ENCODE results near the gene RNF13. TPM values are rescaled to one million over a fixed set of nuclear protein-coding genes. Genes with fewer than 3 reads are reported as not detected.
"Not testable (repeated sequence)": the region's sequence is repeated elsewhere in the genome, so short reads cannot be mapped to it uniquely, and the experiment has no call there.

RNF13 gene
- total RNA-seq, 2 experiments from 2014 or later, result 39.1 to 44.1 TPM

- CTCF ChIA-PET, result no interaction called here
- Histone ChIP-seq H3K9me3 (ENCODE audit: control insufficient read depth in 1 of 2, insufficient read depth in 1 of 2, low read length in 2 of 2) (peaks cover 22 to 68% of the 10 kb centered on the region in 2 experiments), H3K4me1 (ENCODE audit: insufficient read depth, low read length) (peaks cover 3% of the 10 kb centered on the region), H3K36me3 (ENCODE audit: insufficient read depth, low read length) (peaks cover 6% of the 10 kb centered on the region), H3K27ac (ENCODE audit: low read depth in 1 of 2, low read length in 2 of 2) (no peak overlapping the region), H3K27me3 (ENCODE audit: control insufficient read depth in 1 of 2, insufficient read depth in 2 of 2, low read length in 2 of 2) (no peaks in the 10 kb centered on the region), H3K4me3 (ENCODE audit: low read length) (no peak overlapping the region)
- no peak for TF ChIP-seq CTCF (IDR thresholded peaks at IDR 0.05)
- no peak for ATAC-seq (ENCODE audit: poor library complexity)
- Mint-ChIP-seq H3K27ac (no peak overlapping the region), H3K4me3 (no peak overlapping the region), H3K36me3 (ENCODE audit: low read depth) (peaks cover 83% of the 10 kb centered on the region), H3K4me1 (ENCODE audit: low read depth) (peaks cover 13% of the 10 kb centered on the region), H3K9me3 (peaks cover 9% of the 10 kb centered on the region), H3K27me3 (no peaks in the 10 kb centered on the region)
- POLR2A ChIA-PET, result no interaction called here
- intact Hi-C loops (cut with DNase I, micrococcal nuclease), result no loop called here
- DNase-seq, result no peak
Measured at GRCh38 chr3:149833241-149833640, 20.2 kb downstream of the RNF13 start.

GRCh38 chr3:149838491-149838890 is 25.5 kb downstream of the RNF13 start:
- not testable (repeated sequence) for H3K4me3 ChIP-seq (ENCODE audit: low read length)

GRCh38 chr3:149839469-149839868 is 26.5 kb downstream of the RNF13 start:
- H3K9me3 Mint-ChIP-seq; DNase-seq; H3K27me3 Mint-ChIP-seq; ATAC-seq (ENCODE audit: poor library complexity); H3K27ac ChIP-seq (ENCODE audit: low read depth in 1 of 2, low read length in 2 of 2); H3K27me3 ChIP-seq (ENCODE audit: control insufficient read depth in 1 of 2, insufficient read depth in 2 of 2, low read length in 2 of 2); intact Hi-C loops (cut with DNase I, micrococcal nuclease); H3K4me3 ChIP-seq (ENCODE audit: low read length); H3K4me1 ChIP-seq (ENCODE audit: insufficient read depth, low read length); POLR2A ChIA-PET; H3K4me3 Mint-ChIP-seq; CTCF ChIA-PET; H3K27ac Mint-ChIP-seq; H3K36me3 ChIP-seq (ENCODE audit: insufficient read depth, low read length): not testable (repeated sequence)
- peaks cover 8 to 27% of the 10 kb centered on the region in 2 experiments for H3K9me3 ChIP-seq (ENCODE audit: control insufficient read depth in 1 of 2, insufficient read depth in 1 of 2, low read length in 2 of 2)
- Mint-ChIP-seq H3K36me3 (ENCODE audit: low read depth) (peaks cover 70% of the 10 kb centered on the region), H3K4me1 (ENCODE audit: low read depth) (peaks cover 57% of the 10 kb centered on the region)

More at GRCh38 chr3:149838491-149838890, 25.5 kb downstream of the RNF13 start:
- H3K4me3 Mint-ChIP-seq; H3K9me3 Mint-ChIP-seq; H3K4me1 ChIP-seq (ENCODE audit: insufficient read depth, low read length); ATAC-seq (ENCODE audit: poor library complexity); H3K27me3 Mint-ChIP-seq; H3K27ac Mint-ChIP-seq; H3K36me3 ChIP-seq (ENCODE audit: insufficient read depth, low read length); H3K27me3 ChIP-seq (ENCODE audit: control insufficient read depth in 1 of 2, insufficient read depth in 2 of 2, low read length in 2 of 2); DNase-seq; POLR2A ChIA-PET; H3K27ac ChIP-seq (ENCODE audit: low read depth in 1 of 2, low read length in 2 of 2); intact Hi-C loops (cut with DNase I, micrococcal nuclease); CTCF ChIA-PET: not testable (repeated sequence)
- peaks cover 71% of the 10 kb centered on the region for H3K36me3 Mint-ChIP-seq (ENCODE audit: low read depth)
- H3K9me3 ChIP-seq (ENCODE audit: control insufficient read depth in 1 of 2, insufficient read depth in 1 of 2, low read length in 2 of 2), result peaks cover 8 to 36% of the 10 kb centered on the region in 2 experiments
- peaks cover 47% of the 10 kb centered on the region for H3K4me1 Mint-ChIP-seq (ENCODE audit: low read depth)

- Histone ChIP-seq H3K36me3 (ENCODE audit: insufficient read depth, low read length) (peaks cover 4% of the 10 kb centered on the region), H3K9me3 (ENCODE audit: control insufficient read depth in 1 of 2, insufficient read depth in 1 of 2, low read length in 2 of 2) (peaks cover 8 to 23% of the 10 kb centered on the region in 2 experiments), H3K27me3 (ENCODE audit: control insufficient read depth in 1 of 2, insufficient read depth in 2 of 2, low read length in 2 of 2) (no peaks in the 10 kb centered on the region), H3K4me1 (ENCODE audit: insufficient read depth, low read length) (peaks cover 5% of the 10 kb centered on the region), H3K27ac (ENCODE audit: low read depth in 1 of 2, low read length in 2 of 2) (no peak overlapping the region), H3K4me3 (ENCODE audit: low read length) (no peak overlapping the region)
- Mint-ChIP-seq H3K4me3 (no peak overlapping the region), H3K9me3 (peaks cover under 1% of the 10 kb centered on the region), H3K27me3 (no peaks in the 10 kb centered on the region), H3K27ac (peak overlapping the region; percentile 33), H3K36me3 (ENCODE audit: low read depth) (peaks cover 70% of the 10 kb centered on the region), H3K4me1 (ENCODE audit: low read depth) (peaks cover 61% of the 10 kb centered on the region)
- POLR2A ChIA-PET, result no interaction called here
- intact Hi-C loops (cut with DNase I, micrococcal nuclease), result no loop called here
- CTCF ChIA-PET, result no interaction called here
- ATAC-seq (ENCODE audit: poor library complexity), result no peak
- no peak for DNase-seq
- no peak for TF ChIP-seq CTCF (IDR thresholded peaks at IDR 0.05)
Measured at GRCh38 chr3:149839896-149840295, 26.9 kb downstream of the RNF13 start.

Data from CD4-positive, alpha-beta T cell (primary cell).